Neural progenitor cell (in vitro differentiated cells): Measurements from ENCODE around the gene GPR3. TPM values are rescaled to one million over a fixed set of nuclear protein-coding genes. Genes with fewer than 3 reads are reported as not detected.

Experiments
- DNase-seq: peaks from one replicate; pipeline ENCODE4 v3.0.0-alpha.2; 2016; ENCODE audit warnings: low spot score
- H2AFZ ChIP-seq: fragments of 200-600 bp; sonication (generic); replicated peaks from 2 replicates; pipeline ENCODE4 v1.6.1; 2016; ENCODE audit warnings: antibody characterized with exemption
- H3F3A ChIP-seq: fragments of 200-600 bp; sonication (generic); 2 replicates; pipeline ENCODE4 v1.6.1; 2016; ENCODE audit warnings: antibody characterized with exemption, low read depth
- H3K27ac ChIP-seq: fragments of 200-600 bp; sonication (generic); 2 replicates; pipeline ENCODE4 v1.5.1; 2016; ENCODE audit warnings: mild to moderate bottlenecking
- H3K27me3 ChIP-seq: fragments of 200-600 bp; sonication (generic); 2 replicates; pipeline ENCODE4 v1.6.1; 2016; ENCODE audit warnings: mild to moderate bottlenecking, moderate library complexity
- H3K36me3 ChIP-seq: fragments of 200-600 bp; sonication (generic); 2 replicates; pipeline ENCODE4 v1.5.1; 2016
- H3K4me1 ChIP-seq: fragments of 200-600 bp; sonication (generic); 2 replicates; pipeline ENCODE4 v1.6.1; 2016; ENCODE audit warnings: mixed run types
- H3K4me2 ChIP-seq: fragments of 200-600 bp; sonication (generic); 2 replicates; pipeline ENCODE4 v1.6.1; 2016
- H3K4me3 ChIP-seq: fragments of 200-600 bp; sonication (generic); 2 replicates; pipeline ENCODE4 v1.5.1; 2016
- H3K79me2 ChIP-seq: fragments of 200-600 bp; sonication (generic); 2 replicates; pipeline ENCODE4 v1.6.1; 2016; ENCODE audit warnings: low read depth
- H3K9ac ChIP-seq: fragments of 200-600 bp; sonication (generic); 2 replicates; pipeline ENCODE4 v1.6.1; 2016
- H3K9me3 ChIP-seq: fragments of 200-600 bp; sonication (generic); 2 replicates; pipeline ENCODE4 v1.5.1; 2016; ENCODE audit warnings: low read depth
- H4K20me1 ChIP-seq: fragments of 200-600 bp; sonication (generic); 2 replicates; pipeline ENCODE4 v1.6.1; 2016; ENCODE audit warnings: low read depth
- H3K27ac Mint-ChIP-seq: 3 replicates; pipeline ENCODE4 v1.8.0; 2021; ENCODE audit warnings: mixed read lengths
- H3K27me3 Mint-ChIP-seq: 2 replicates; pipeline ENCODE4 v1.8.0; 2022; ENCODE audit warnings: low read depth, mild to moderate bottlenecking, inconsistent platforms, moderate library complexity, mixed read lengths; ENCODE audit not compliant: insufficient read depth
- H3K36me3 Mint-ChIP-seq: 3 replicates; pipeline ENCODE4 v1.8.0; 2021; ENCODE audit warnings: mixed read lengths
- H3K4me1 Mint-ChIP-seq: 3 replicates; pipeline ENCODE4 v1.8.0; 2021; ENCODE audit warnings: mixed read lengths
- H3K4me3 Mint-ChIP-seq: 3 replicates; pipeline ENCODE4 v1.8.0; 2021; ENCODE audit warnings: mild to moderate bottlenecking, moderate library complexity, mixed read lengths
- H3K9me3 Mint-ChIP-seq: 3 replicates; pipeline ENCODE4 v1.8.0; 2020; ENCODE audit warnings: mixed read lengths
- CTCF ChIP-seq: fragments of 200-600 bp; sonication (generic); IDR thresholded peaks from 2 replicates; pipeline ENCODE4 v1.5.1; 2017; ENCODE audit warnings: antibody characterized with exemption, mild to moderate bottlenecking
- EZH2 ChIP-seq: fragments of 200-600 bp; sonication (generic); IDR thresholded peaks from 2 replicates; pipeline ENCODE4 v1.6.1; 2017; ENCODE audit warnings: antibody characterized with exemption, mild to moderate bottlenecking, moderate library complexity
- EZH2phosphoT487 ChIP-seq: fragments of 200-600 bp; sonication (generic); IDR thresholded peaks from 2 replicates; pipeline ENCODE4 v1.6.1; 2017; ENCODE audit warnings: antibody characterized with exemption
- total RNA-seq: library from RNA; depleted of rRNA; stranded (reverse); fragments of >200 nt; gene quantifications from 2 replicates; pipeline ENCODE4 v1.2.3, GENCODE V29; 2015; ENCODE audit warnings: low replicate concordance

GPR3 gene
- total RNA-seq: 3.0 and 3.1 TPM in 2 replicates

DNA sequence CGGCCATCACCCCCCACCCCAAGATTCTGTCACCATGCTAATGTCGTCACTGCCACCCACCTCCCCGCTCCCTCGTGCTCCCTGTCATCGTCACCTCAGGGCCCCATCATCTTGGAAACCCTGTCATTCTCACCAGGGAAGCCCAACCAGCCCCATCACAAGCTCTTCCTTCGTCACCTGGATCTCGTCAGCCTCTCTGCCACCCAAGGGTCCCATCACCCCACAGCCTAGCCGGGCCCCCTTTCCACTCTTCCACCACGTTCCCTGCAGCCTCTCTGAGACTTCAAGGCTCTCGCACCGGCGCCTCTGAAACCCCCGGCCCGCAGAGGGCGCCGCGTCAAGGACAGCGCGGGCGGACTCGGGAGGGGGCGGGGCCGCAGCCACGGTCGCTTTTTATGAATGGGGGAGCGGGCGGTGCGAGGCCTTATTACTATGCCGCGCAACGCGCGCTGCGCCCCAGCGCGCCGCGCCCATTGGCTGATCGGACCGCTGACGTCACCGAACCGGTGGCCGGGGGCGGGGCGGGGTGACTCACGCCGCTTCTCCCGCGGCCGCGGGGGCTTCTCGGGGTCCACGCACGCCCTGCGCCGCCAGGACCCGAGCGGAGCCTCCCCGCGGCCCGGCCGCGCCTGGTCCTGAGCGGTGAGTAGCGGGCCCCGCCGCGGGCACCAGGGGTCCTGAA, at the start of gene GPR3:
Gene GPR3 (plus strand): TSS at position 527 of the 682 bp plus-strand sequence. CDS start 1,177 bp downstream, outside the sequence.
- H3K27ac ChIP-seq: no peak within 1 kb of the TSS
- peaks cover 27% of the 10 kb centered on the region for H3K4me1 Mint-ChIP-seq
- TF ChIP-seq CTCF: peak; percentile 64
- no peak for TF ChIP-seq EZH2

DNA sequence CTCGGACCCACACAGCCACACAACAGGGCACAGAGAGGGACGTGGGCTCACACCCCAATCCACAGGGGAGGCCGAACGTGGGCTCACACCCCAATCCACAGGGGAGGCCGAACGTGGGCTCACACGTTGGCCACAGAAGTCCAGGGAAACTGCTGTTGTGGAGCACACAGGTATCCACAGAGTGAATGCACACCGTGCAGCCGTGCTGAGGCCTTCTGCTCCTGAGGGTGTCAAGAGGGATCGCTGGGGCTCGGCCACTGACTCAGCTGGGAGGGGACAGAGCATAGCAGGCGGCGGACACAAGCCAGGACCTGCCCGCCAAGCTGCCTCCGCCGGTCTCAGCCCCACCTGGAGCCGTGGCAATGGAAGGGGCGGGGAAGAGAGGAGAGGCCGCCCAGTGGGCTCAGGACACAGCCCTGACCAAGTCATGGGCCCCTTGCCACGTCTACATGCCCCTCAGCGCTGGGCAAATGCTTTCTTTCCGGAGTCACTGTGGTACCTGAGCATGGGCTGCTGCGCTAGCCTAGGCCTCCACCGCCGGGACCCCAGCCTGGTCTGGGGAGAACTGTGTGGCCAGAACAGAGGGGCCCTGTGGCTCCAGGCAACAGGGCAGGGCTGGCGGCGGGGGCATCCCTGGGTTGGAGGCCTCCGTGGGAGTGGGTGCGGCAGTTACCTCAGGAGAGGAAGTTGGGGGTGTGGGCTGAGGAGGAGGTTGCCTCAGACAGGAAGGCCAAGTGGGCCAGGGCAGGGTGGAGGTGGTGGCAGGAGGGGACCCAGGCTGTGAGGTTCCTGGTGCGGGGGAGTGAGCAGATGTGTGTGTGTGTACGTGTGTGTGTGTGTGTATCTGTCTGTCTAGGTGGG, 49.4 kb upstream of the GPR3 start:
- H4K20me1 ChIP-seq: no peaks in the 10 kb centered on the region
- H3K9me3 Mint-ChIP-seq: no peaks in the 10 kb centered on the region
- no peaks in the 10 kb centered on the region for H3K9me3 ChIP-seq
- no peaks in the 10 kb centered on the region for H3K36me3 ChIP-seq
- H3K4me2 ChIP-seq: peak overlapping the region; percentile 81
- H3F3A ChIP-seq: peaks cover 40% of the 10 kb centered on the region
- no peak overlapping the region for H2AFZ ChIP-seq
- H3K79me2 ChIP-seq: no peaks in the 10 kb centered on the region
- peak; percentile 45 for DNase-seq
- no peak for TF ChIP-seq EZH2phosphoT487
- no peak for TF ChIP-seq EZH2
- no peak for TF ChIP-seq CTCF
- no peak overlapping the region for H3K4me3 ChIP-seq
- H3K9ac ChIP-seq: no peak overlapping the region
- peaks cover 26% of the 10 kb centered on the region for H3K27me3 Mint-ChIP-seq
- H3K27ac Mint-ChIP-seq: peak overlapping the region; percentile 83
- peaks cover 42% of the 10 kb centered on the region for H3K4me1 ChIP-seq
- peak overlapping the region; percentile 30 for H3K4me3 Mint-ChIP-seq
- no peaks in the 10 kb centered on the region for H3K36me3 Mint-ChIP-seq
- H3K27me3 ChIP-seq: no peaks in the 10 kb centered on the region
- peaks cover 46% of the 10 kb centered on the region for H3K4me1 Mint-ChIP-seq
- H3K27ac ChIP-seq: peak overlapping the region; percentile 6

More for the DNA sequence above, at the start of gene GPR3:
- Histone ChIP-seq H3K4me3 (peak within 1 kb of the TSS; percentile 67), H3F3A (peaks cover 6% of the 10 kb centered on the region), H3K79me2 (no peaks in the 10 kb centered on the region), H3K9ac (no peak within 1 kb of the TSS), H4K20me1 (no peaks in the 10 kb centered on the region), H3K27me3 (no peaks in the 10 kb centered on the region), H2AFZ (peak within 1 kb of the TSS; percentile 96), H3K4me2 (peak within 1 kb of the TSS; percentile 88), H3K9me3 (no peaks in the 10 kb centered on the region), H3K36me3 (no peaks in the 10 kb centered on the region), H3K4me1 (peaks cover 11% of the 10 kb centered on the region)
- Mint-ChIP-seq H3K27me3 (peaks cover 11% of the 10 kb centered on the region), H3K4me3 (peak within 1 kb of the TSS; percentile 89), H3K9me3 (peaks cover 2% of the 10 kb centered on the region), H3K36me3 (no peaks in the 10 kb centered on the region), H3K27ac (peak within 1 kb of the TSS; percentile 86)
- peak; percentile 96 for DNase-seq

DNA sequence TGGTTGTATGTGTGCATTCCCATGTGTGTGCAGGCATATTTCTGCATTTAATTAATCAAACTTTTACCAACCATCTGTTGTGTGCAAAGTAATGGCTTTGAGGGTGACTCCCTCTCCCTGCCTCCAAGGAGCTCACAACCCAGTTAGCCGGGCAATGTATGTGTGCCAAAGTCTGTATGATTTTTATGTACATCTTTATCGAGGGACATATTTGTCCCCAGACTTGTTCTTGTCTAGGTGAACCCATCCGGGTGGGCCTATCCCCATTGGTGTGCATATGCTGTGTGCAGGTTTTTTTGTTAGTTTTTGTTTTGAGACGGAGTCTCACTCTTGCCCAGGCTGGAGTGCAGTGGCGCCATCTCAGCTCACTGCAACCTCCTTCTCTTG, 48.8 kb upstream of the GPR3 start:
- Histone ChIP-seq H3K9me3 (no peaks in the 10 kb centered on the region), H3K36me3 (no peaks in the 10 kb centered on the region), H3K79me2 (no peaks in the 10 kb centered on the region), H3K4me2 (no peak overlapping the region), H3F3A (peaks cover 36% of the 10 kb centered on the region), H3K9ac (no peak overlapping the region), H3K27me3 (no peaks in the 10 kb centered on the region), H4K20me1 (no peaks in the 10 kb centered on the region), H2AFZ (no peak overlapping the region), H3K27ac (no peak overlapping the region), H3K4me1 (peaks cover 41% of the 10 kb centered on the region), H3K4me3 (no peak overlapping the region)
- H3K27ac Mint-ChIP-seq: peak overlapping the region; percentile 83
- peak overlapping the region; percentile 30 for H3K4me3 Mint-ChIP-seq
- H3K9me3 Mint-ChIP-seq: no peaks in the 10 kb centered on the region
- H3K36me3 Mint-ChIP-seq: no peaks in the 10 kb centered on the region
- H3K4me1 Mint-ChIP-seq: peaks cover 44% of the 10 kb centered on the region
- no peak for TF ChIP-seq EZH2phosphoT487
- TF ChIP-seq CTCF: no peak
- TF ChIP-seq EZH2: no peak
- H3K27me3 Mint-ChIP-seq: peaks cover 28% of the 10 kb centered on the region
- DNase-seq: no peak
